Activated CD8-positive, alpha-beta T cell treated with anti-CD3 and anti-CD28 coated beads for 36 hours (primary cell): ENCODE data around the gene NFAM1. TPM values are rescaled to one million over a fixed set of nuclear protein-coding genes. Genes with fewer than 3 reads are reported as not detected.

Experiments
- ATAC-seq: fragments of 200-7000 bp; cut with Tn5 transposase; one replicate; pipeline ENCODE4 v1.10.0; 2021; ENCODE audit warnings: mild to moderate bottlenecking, moderate library complexity
- CTCF ChIA-PET: fragments of 350-600 bp; sonication (Branson Sonifier 250); formaldehyde crosslinking; loops from one replicate; lab custom pipeline; 2021; ENCODE audit warnings: antibody characterized with exemption; lab: Charles Lee
- POLR2A ChIA-PET: fragments of 350-600 bp; sonication (Branson Sonifier 250); formaldehyde crosslinking; loops from one replicate; lab custom pipeline; 2021; ENCODE audit warnings: antibody characterized with exemption; lab: Charles Lee
- DNase-seq: peaks from one replicate; pipeline ENCODE4 v3.0.0-alpha.2; 2020
- H3K27ac Mint-ChIP-seq: one replicate; pipeline ENCODE4 v1.8.0; 2021; ENCODE audit warnings: mild to moderate bottlenecking, mixed read lengths
- H3K27me3 Mint-ChIP-seq: one replicate; pipeline ENCODE4 v1.8.0; 2021; ENCODE audit warnings: mixed read lengths
- H3K36me3 Mint-ChIP-seq: one replicate; pipeline ENCODE4 v1.8.0; 2021; ENCODE audit warnings: low read depth, mixed read lengths
- H3K4me1 Mint-ChIP-seq: one replicate; pipeline ENCODE4 v1.8.0; 2021; ENCODE audit warnings: low read depth, mixed read lengths
- H3K4me3 Mint-ChIP-seq: one replicate; pipeline ENCODE4 v1.8.0; 2021; ENCODE audit warnings: mild to moderate bottlenecking, moderate library complexity, mixed read lengths
- H3K9me3 Mint-ChIP-seq: one replicate; pipeline ENCODE4 v1.8.0; 2021; ENCODE audit warnings: mixed read lengths
- intact Hi-C: fragments of 100-400 bp; cut with micrococcal nuclease; formaldehyde crosslinking; loops from one replicate; pipeline ENCODE4 v1.10.0; 2022
- total RNA-seq, 2 experiments: library from RNA; stranded (reverse); gene quantifications; one replicate each; pipeline ENCODE4 v1.2.3, GENCODE V29; 2021
- TF ChIP-seq, protein P1 (sequence below): fragments of 200-600 bp; IDR thresholded peaks from one replicate; pipeline ENCODE4 v1.8.0; 2022; ENCODE audit warnings: antibody characterized with exemption, mild to moderate bottlenecking

Gene NFAM1
- total RNA-seq, 2 experiments from 2014 or later: 0.16 TPM; not detected in 1

DNA sequence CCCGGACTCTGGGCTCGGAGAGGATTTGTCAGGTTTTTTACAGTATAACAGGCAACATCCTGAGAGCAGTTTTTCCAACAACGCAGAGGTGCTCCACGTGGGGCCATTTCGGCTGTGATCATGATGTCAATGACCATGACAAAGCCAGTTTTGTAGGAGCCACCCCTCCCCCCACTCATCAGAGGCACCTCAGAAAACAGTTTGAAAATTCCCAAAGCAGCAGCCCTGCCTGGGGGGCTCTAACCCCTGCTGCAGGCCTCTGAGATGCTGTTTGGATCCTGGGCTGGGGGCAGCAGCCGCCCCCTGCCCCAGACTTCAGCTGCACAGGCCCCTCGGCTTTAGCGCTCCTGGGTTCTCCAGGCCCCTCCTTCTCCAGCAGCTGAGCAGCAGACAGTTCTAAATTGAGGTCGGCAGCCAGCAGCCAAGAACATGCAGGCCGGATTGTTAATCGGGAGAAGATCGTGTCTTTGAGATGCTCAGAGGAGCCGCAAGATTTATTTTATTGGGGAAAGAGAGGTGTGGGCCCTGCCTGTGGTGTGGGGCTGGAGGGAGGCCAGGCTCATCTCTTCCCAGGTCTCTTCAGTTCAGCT lies 19.4 kb downstream of the NFAM1 start:
- ATAC-seq: no peak
- ChIA-PET CTCF (no interaction called here), POLR2A (interaction anchor here (0.6 kb wide), 1 partner anchor 489 kb away, joined by 3 read pairs; no protein-coding TSS in a partner anchor)
- H3K27ac Mint-ChIP-seq: no peak overlapping the region
- H3K36me3 Mint-ChIP-seq: no peaks in the 10 kb centered on the region
- H3K4me3 Mint-ChIP-seq: no peak overlapping the region
- DNase-seq: no peak
- H3K27me3 Mint-ChIP-seq: no peaks in the 10 kb centered on the region
- H3K4me1 Mint-ChIP-seq: no peaks in the 10 kb centered on the region
- H3K9me3 Mint-ChIP-seq: no peaks in the 10 kb centered on the region
- TF ChIP-seq, protein P1, sequence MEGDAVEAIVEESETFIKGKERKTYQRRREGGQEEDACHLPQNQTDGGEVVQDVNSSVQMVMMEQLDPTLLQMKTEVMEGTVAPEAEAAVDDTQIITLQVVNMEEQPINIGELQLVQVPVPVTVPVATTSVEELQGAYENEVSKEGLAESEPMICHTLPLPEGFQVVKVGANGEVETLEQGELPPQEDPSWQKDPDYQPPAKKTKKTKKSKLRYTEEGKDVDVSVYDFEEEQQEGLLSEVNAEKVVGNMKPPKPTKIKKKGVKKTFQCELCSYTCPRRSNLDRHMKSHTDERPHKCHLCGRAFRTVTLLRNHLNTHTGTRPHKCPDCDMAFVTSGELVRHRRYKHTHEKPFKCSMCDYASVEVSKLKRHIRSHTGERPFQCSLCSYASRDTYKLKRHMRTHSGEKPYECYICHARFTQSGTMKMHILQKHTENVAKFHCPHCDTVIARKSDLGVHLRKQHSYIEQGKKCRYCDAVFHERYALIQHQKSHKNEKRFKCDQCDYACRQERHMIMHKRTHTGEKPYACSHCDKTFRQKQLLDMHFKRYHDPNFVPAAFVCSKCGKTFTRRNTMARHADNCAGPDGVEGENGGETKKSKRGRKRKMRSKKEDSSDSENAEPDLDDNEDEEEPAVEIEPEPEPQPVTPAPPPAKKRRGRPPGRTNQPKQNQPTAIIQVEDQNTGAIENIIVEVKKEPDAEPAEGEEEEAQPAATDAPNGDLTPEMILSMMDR: no peak
- intact Hi-C loops: no loop called here

DNA sequence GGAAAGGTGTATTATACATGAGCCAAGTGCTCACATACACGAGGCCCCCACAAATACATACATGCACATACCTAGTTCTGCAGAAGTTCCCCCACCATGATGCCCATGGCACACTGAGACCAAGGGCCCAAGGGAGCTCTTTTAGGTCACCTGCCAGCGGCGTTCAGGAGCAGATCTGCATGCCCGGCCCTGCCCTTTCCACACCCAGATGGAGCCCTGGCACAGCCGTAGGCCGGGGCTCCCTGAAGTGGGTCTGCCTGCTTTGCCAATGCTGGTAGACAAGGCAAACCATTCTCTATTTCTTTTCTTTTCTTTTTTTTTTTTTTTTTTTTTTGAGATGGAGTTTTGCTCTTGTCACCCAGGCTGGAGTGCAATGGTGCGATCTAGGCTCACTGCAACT lies 21.5 kb downstream of the NFAM1 start:
- POLR2A ChIA-PET: no interaction called here
- no peak overlapping the region for H3K27ac Mint-ChIP-seq
- H3K36me3 Mint-ChIP-seq: no peaks in the 10 kb centered on the region
- H3K4me1 Mint-ChIP-seq: no peaks in the 10 kb centered on the region
- intact Hi-C loops: no loop called here
- H3K27me3 Mint-ChIP-seq: no peaks in the 10 kb centered on the region
- DNase-seq (no peak), ATAC-seq (no peak)
- no peak overlapping the region for H3K4me3 Mint-ChIP-seq
- CTCF ChIA-PET: no interaction called here
- H3K9me3 Mint-ChIP-seq: no peaks in the 10 kb centered on the region
- TF ChIP-seq, protein P1: no peak

DNA sequence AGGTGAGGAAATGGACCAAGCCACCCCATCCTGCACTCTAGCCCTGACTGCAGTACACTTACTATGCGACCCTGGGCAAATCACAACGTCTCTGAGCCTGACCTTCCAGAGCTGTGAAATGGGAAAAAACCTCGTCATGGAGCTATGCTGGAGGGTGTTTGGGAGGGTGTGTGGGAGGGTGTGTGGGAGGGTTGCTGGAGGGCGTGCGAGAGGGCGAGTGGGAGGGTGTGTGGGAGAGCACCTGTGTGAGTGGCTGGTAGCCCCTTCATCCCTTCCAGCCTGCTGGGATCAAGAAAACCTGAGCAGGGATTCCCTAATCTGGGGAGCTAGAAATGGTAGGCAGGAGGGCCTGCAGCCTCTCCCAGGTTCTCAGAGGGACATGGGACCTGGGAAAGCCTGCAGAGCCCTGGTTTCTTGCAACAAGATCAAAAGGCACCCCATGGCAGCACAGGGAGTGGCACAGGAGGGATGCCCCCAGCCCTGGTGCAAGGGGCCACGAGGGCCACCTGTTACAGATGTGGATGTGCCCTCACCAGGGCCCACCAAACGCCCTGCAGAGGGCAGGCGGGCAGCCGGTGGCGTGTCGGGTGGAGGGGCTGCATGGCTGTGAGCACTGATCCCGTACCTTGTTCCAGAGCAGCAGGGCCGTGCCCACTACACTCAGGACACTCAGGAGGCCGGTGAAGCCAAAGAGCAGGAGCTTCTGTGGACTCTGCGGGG lies 23.2 kb downstream of the NFAM1 start:
- no peaks in the 10 kb centered on the region for H3K36me3 Mint-ChIP-seq
- no peaks in the 10 kb centered on the region for H3K4me1 Mint-ChIP-seq
- H3K27me3 Mint-ChIP-seq: no peaks in the 10 kb centered on the region
- H3K4me3 Mint-ChIP-seq: no peak overlapping the region
- TF ChIP-seq, protein P1: no peak
- ChIA-PET POLR2A (no interaction called here), CTCF (no interaction called here)
- H3K27ac Mint-ChIP-seq: no peak overlapping the region
- H3K9me3 Mint-ChIP-seq: no peaks in the 10 kb centered on the region
- ATAC-seq: no peak
- no peak for DNase-seq
- intact Hi-C loops: no loop called here

DNA sequence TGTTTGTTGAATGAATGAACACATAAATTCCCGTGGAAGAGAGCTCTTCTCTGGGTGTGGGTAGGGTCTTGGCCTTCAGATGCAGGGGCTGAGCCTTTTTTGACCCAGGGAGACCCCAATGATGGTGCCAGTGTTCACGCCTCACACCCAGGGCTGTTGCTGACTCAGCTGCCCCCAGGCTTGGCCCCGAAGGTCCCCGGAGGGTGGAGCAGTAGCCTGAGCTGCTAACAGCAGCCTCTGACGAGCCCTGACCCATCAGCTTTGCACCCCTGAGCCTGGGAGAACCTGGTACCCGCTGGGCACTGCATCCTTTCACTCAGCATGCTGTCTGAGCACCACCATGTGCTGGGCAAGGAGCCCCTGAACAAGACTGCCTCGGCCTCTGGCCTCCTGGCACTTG lies 23.9 kb downstream of the NFAM1 start:
- no peaks in the 10 kb centered on the region for H3K36me3 Mint-ChIP-seq
- no peaks in the 10 kb centered on the region for H3K4me1 Mint-ChIP-seq
- DNase-seq (no peak), ATAC-seq (no peak)
- H3K27ac Mint-ChIP-seq: no peak overlapping the region
- ChIA-PET CTCF (no interaction called here), POLR2A (no interaction called here)
- no peak overlapping the region for H3K4me3 Mint-ChIP-seq
- TF ChIP-seq, protein P1: no peak
- no peaks in the 10 kb centered on the region for H3K9me3 Mint-ChIP-seq
- H3K27me3 Mint-ChIP-seq: no peaks in the 10 kb centered on the region
- intact Hi-C loops: no loop called here

DNA sequence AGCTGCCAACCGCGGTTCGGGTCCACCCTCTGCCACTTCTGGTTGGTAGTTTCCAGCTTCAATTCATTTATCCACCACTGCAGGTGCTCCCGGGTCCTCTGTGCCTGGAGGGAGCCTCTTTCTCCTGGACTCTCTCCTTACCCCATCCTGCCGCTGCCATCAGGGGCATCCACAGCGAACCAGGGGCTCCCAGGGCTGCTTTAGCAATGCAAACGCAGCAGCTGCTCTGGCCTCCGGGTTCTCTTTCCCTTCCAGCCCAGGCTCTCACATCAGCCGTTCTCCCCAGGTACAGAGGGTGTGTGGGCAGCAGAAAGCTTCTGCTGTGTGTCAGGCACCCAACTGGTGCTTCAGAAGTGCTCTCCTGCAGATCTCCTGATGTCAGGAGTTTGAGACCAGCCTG lies 27.9 kb downstream of the NFAM1 start:
- DNase-seq (no peak), ATAC-seq (no peak)
- no peaks in the 10 kb centered on the region for H3K36me3 Mint-ChIP-seq
- H3K27me3 Mint-ChIP-seq: no peaks in the 10 kb centered on the region
- H3K4me3 Mint-ChIP-seq: no peak overlapping the region
- POLR2A ChIA-PET: no interaction called here
- no peak overlapping the region for H3K27ac Mint-ChIP-seq
- no peaks in the 10 kb centered on the region for H3K4me1 Mint-ChIP-seq
- CTCF ChIA-PET: interaction anchor here (1.6 kb wide), 1 partner anchor 235 kb away, joined by 4 read pairs; no protein-coding TSS in a partner anchor
- intact Hi-C loops: no loop called here
- H3K9me3 Mint-ChIP-seq: no peaks in the 10 kb centered on the region
- TF ChIP-seq, protein P1: no peak
